NCI-H2081 treated with DMSO at 0.1 percent for 48 hours (cell line): ENCODE data around the gene RNF13.
"Not testable (repeated sequence)": the region's sequence is repeated elsewhere in the genome, so short reads cannot be mapped to it uniquely, and the experiment has no call there.

Experiments
- DNase-seq: peaks from one replicate; lab custom pipeline; 2025; lab: John Stamatoyannopoulos, UW

RNF13 gene

GRCh38 chr3:149801195-149801594, 11.8 kb upstream of the RNF13 start:
- no peak for DNase-seq

GRCh38 chr3:149801639-149802038, 11.4 kb upstream of the RNF13 start:
- no peak for DNase-seq

GRCh38 chr3:149806171-149806778, 6.7 kb upstream of the RNF13 start:
- DNase-seq, result no peak

- peak; percentile 61 for DNase-seq
Measured at GRCh38 chr3:149808209-149808829, 4.7 kb upstream of the RNF13 start.

- no peak for DNase-seq
Measured at GRCh38 chr3:149809699-149810098, 3.3 kb upstream of the RNF13 start.

- no peak for DNase-seq
Measured at GRCh38 chr3:149810846-149811245, 2.2 kb upstream of the RNF13 start.

- DNase-seq, result no peak
Measured at GRCh38 chr3:149812165-149812605, 830 bp upstream of the RNF13 start.

GRCh38 chr3:149813367-149814281, 609 bp downstream of the RNF13 start:
- DNase-seq, result no peak

- DNase-seq, result no peak
Measured at GRCh38 chr3:149815321-149815720, 2.3 kb downstream of the RNF13 start.

GRCh38 chr3:149815728-149816127, 2.7 kb downstream of the RNF13 start:
- no peak for DNase-seq

- DNase-seq, result no peak
Measured at GRCh38 chr3:149816311-149816710, 3.3 kb downstream of the RNF13 start.

- no peak for DNase-seq
Measured at GRCh38 chr3:149816986-149817385, 4.0 kb downstream of the RNF13 start.

- DNase-seq, result no peak
Measured at GRCh38 chr3:149819432-149819831, 6.4 kb downstream of the RNF13 start.

- DNase-seq, result no peak
Measured at GRCh38 chr3:149820183-149820582, 7.2 kb downstream of the RNF13 start.

GRCh38 chr3:149826636-149827035, 13.6 kb downstream of the RNF13 start:
- no peak for DNase-seq

- no peak for DNase-seq
Measured at GRCh38 chr3:149828390-149828789, 15.4 kb downstream of the RNF13 start.

- not testable (repeated sequence) for DNase-seq
Measured at GRCh38 chr3:149829631-149830030, 16.6 kb downstream of the RNF13 start.

- no peak for DNase-seq
Measured at GRCh38 chr3:149830902-149831301, 17.9 kb downstream of the RNF13 start.

- no peak for DNase-seq
Measured at GRCh38 chr3:149831321-149831720, 18.3 kb downstream of the RNF13 start.

GRCh38 chr3:149832086-149832485, 19.1 kb downstream of the RNF13 start:
- DNase-seq, result no peak

GRCh38 chr3:149833241-149833640, 20.2 kb downstream of the RNF13 start:
- no peak for DNase-seq

GRCh38 chr3:149838491-149838890, 25.5 kb downstream of the RNF13 start:
- not testable (repeated sequence) for DNase-seq

- not testable (repeated sequence) for DNase-seq
Measured at GRCh38 chr3:149839469-149839868, 26.5 kb downstream of the RNF13 start.
